ENCODE data around the gene RYR2. TPM values are rescaled to one million over a fixed set of nuclear protein-coding genes. Genes with fewer than 3 reads are reported as not detected.

RYR2 gene
- total RNA-seq, 2 donors from 2014 or later = 392 to 756 TPM

GRCh38 chr1:237467320-237467719 lies 425.3 kb downstream of the RYR2 start:
- no peaks in the 10 kb centered on the region for H3K4me1 ChIP-seq
- TF ChIP-seq CTCF (IDR thresholded peaks at IDR 0.05) = no peak
- peak overlapping the region in 1 of 2 donors; percentile 55 for H3K27ac ChIP-seq
- no peak overlapping the region for H3K4me3 ChIP-seq
- no peaks in the 10 kb centered on the region for H3K27me3 ChIP-seq
- DNase-seq (ENCODE audit: low spot score) = no peak
- peaks cover 32% of the 10 kb centered on the region for H3K36me3 ChIP-seq
- no peaks in the 10 kb centered on the region for H3K9me3 ChIP-seq

DNA sequence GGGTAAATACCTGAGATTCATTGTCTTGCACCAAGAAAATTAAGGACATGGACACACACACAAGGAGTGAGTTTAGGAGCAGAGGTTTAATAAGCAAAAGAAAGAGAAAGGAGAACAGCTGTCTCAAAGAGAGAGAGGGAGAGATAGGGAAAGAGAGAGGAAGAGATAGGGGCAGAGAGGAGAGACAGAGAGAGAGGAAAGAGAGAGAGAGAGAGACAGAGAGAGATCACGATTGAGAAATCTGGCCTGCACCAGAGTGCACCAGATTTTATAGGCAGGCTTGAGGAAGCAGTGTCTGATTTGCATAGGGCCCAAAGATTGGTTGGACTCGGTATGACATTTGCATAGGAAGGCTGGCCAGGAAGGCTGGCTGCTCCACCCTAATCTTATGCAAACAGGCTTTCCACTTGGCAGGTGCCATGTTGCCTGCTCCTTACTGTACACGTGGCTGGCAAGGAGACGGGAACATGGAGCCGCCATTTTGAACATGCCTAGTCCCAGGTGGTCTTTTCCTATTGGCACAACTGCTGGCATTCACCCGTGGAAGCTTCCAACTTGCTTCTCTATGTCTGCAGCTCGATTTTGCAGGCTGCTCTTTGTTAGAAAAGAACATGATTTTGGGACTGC lies 428.8 kb downstream of the RYR2 start:
- H3K4me1 ChIP-seq = no peaks in the 10 kb centered on the region
- no peaks in the 10 kb centered on the region for H3K9me3 ChIP-seq
- no peak overlapping the region for H3K4me3 ChIP-seq
- DNase-seq (ENCODE audit: low spot score) = no peak
- no peak overlapping the region for H3K27ac ChIP-seq
- no peaks in the 10 kb centered on the region for H3K27me3 ChIP-seq
- TF ChIP-seq CTCF (IDR thresholded peaks at IDR 0.05) = no peak
- H3K36me3 ChIP-seq = peaks cover 38% of the 10 kb centered on the region

GRCh38 chr1:237471377-237471776 lies 429.4 kb downstream of the RYR2 start:
- H3K27me3 ChIP-seq = no peaks in the 10 kb centered on the region
- no peak for DNase-seq (ENCODE audit: low spot score)
- no peaks in the 10 kb centered on the region for H3K9me3 ChIP-seq
- no peak overlapping the region for H3K27ac ChIP-seq
- H3K4me3 ChIP-seq = no peak overlapping the region
- H3K4me1 ChIP-seq = no peaks in the 10 kb centered on the region
- no peak for TF ChIP-seq CTCF (IDR thresholded peaks at IDR 0.05)
- peaks cover 38% of the 10 kb centered on the region for H3K36me3 ChIP-seq

GRCh38 chr1:237471956-237472355 lies 430.0 kb downstream of the RYR2 start:
- no peak overlapping the region for H3K27ac ChIP-seq
- no peak overlapping the region for H3K4me3 ChIP-seq
- no peaks in the 10 kb centered on the region for H3K4me1 ChIP-seq
- no peaks in the 10 kb centered on the region for H3K9me3 ChIP-seq
- TF ChIP-seq CTCF (IDR thresholded peaks at IDR 0.05) = no peak
- no peaks in the 10 kb centered on the region for H3K27me3 ChIP-seq
- peaks cover 38% of the 10 kb centered on the region for H3K36me3 ChIP-seq
- DNase-seq (ENCODE audit: low spot score) = no peak

DNA sequence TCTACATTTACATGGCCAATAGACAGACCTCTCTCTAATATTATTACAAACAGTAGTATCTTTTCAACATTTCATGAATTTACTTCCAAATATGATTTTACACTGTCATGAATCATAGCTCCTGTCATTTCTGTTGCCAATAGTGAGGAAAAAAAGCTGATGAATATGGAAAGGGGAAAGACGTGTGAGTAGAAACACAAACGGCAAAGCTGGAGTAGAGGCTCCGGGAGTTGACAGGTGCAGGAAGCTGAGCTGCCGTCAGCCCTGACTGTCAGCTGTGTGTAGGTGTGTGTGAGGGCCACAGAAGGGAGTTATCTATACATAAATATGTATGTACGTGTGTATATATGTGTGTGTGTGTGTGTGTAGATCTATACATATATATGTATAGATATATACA lies 431.9 kb downstream of the RYR2 start:
- Histone ChIP-seq H3K4me1 (no peaks in the 10 kb centered on the region), H3K4me3 (no peak overlapping the region), H3K9me3 (no peaks in the 10 kb centered on the region), H3K36me3 (peaks cover 36% of the 10 kb centered on the region), H3K27ac (no peak overlapping the region), H3K27me3 (no peaks in the 10 kb centered on the region)
- DNase-seq (ENCODE audit: low spot score) = no peak
- TF ChIP-seq CTCF (IDR thresholded peaks at IDR 0.05) = no peak

DNA sequence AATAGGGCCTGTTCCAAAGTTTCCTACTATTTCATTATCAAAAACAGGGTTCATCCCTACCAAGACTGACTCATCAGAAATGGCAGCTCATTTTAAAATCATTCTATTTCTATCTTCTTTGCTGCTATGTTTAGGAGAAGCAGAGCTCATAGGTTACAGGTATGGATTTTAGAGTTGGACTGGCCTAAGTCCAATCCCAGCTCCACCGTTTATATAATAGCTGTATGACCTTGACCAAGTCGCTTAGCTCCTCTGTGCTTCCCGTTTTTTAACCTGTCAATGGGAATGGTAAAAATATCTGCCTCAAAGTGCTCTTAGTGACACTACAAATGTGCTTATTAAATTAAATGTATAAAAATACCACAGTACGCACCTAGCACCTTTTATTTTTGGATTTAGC lies 436.1 kb downstream of the RYR2 start:
- H3K27ac ChIP-seq = peak overlapping the region in 1 of 2 donors; percentile 45
- TF ChIP-seq CTCF (IDR thresholded peaks at IDR 0.05) = no peak
- H3K4me3 ChIP-seq = no peak overlapping the region
- H3K9me3 ChIP-seq = no peaks in the 10 kb centered on the region
- no peaks in the 10 kb centered on the region for H3K36me3 ChIP-seq
- no peak for DNase-seq (ENCODE audit: low spot score)
- no peaks in the 10 kb centered on the region for H3K27me3 ChIP-seq
- no peaks in the 10 kb centered on the region for H3K4me1 ChIP-seq
